Tibial nerve (tissue), 4 donors: ENCODE data around the gene ADRA2C.

Experiments
- EP300 ChIP-seq, 2 donors: sonication (generic); formaldehyde crosslinking; IDR thresholded peaks; one replicate each; pipeline ENCODE4 v1.6.1; 2017; ENCODE audit warnings: antibody characterized with exemption in 2 of 2, mild to moderate bottlenecking in 1 of 2
- POLR2A ChIP-seq, 2 donors: fragments of 450-650 bp; IDR thresholded peaks; one replicate each; pipeline ENCODE4 v1.6.1; 2017; ENCODE audit warnings: antibody characterized with exemption in 2 of 2, mild to moderate bottlenecking in 2 of 2, moderate library complexity in 2 of 2
- TF ChIP-seq, protein P1 (sequence below), 5 experiments: fragments of 200-600 bp in 3 of 5; fragments of 450-650 bp in 2 of 5; sonication (generic) in 3 of 5; IDR thresholded peaks; one replicate each; pipeline ENCODE4 v1.5.1; 2016 to 2019; ENCODE audit warnings: antibody characterized with exemption in 5 of 5, mild to moderate bottlenecking in 3 of 5, moderate library complexity in 2 of 5

DNA sequence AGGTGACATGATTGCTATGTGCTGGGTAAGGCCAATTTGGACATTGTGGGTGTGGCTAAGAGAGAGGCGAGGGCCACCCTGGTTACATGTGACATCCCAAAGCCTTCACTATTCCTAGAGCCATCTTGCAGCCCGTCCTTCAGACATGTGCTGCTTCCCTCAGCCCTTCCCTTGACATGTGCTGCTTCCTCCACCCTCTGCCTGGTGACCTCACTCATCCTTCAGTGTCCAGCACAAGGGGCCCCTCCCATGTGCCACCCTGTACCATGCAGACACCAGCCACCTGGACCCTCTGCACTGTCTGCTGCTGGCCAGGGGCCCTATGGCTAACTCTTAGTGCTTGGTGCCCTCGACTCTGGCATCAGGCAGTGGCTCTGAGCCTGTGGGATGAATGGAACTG lies 27.4 kb downstream of the ADRA2C start:
- TF ChIP-seq, protein P1, sequence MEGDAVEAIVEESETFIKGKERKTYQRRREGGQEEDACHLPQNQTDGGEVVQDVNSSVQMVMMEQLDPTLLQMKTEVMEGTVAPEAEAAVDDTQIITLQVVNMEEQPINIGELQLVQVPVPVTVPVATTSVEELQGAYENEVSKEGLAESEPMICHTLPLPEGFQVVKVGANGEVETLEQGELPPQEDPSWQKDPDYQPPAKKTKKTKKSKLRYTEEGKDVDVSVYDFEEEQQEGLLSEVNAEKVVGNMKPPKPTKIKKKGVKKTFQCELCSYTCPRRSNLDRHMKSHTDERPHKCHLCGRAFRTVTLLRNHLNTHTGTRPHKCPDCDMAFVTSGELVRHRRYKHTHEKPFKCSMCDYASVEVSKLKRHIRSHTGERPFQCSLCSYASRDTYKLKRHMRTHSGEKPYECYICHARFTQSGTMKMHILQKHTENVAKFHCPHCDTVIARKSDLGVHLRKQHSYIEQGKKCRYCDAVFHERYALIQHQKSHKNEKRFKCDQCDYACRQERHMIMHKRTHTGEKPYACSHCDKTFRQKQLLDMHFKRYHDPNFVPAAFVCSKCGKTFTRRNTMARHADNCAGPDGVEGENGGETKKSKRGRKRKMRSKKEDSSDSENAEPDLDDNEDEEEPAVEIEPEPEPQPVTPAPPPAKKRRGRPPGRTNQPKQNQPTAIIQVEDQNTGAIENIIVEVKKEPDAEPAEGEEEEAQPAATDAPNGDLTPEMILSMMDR (IDR thresholded peaks at IDR 0.05), result no peak
- TF ChIP-seq EP300 (IDR thresholded peaks at IDR 0.05), result no peak
- no peak for TF ChIP-seq POLR2A (IDR thresholded peaks at IDR 0.05)
